ENCODE results near the gene SGTA.

GRCh38 chr19:2736550-2737190, 46.4 kb downstream of the SGTA start:
- TF ChIP-seq ZFP36L2 (CRISPR knock-in tag; IDR thresholded peaks at IDR 0.05), result no peak
- no peak for TF ChIP-seq ZNF790 (CRISPR knock-in tag; IDR thresholded peaks at IDR 0.05; ENCODE audit: borderline replicate concordance)
- TF ChIP-seq ZBTB7A (CRISPR knock-in tag; IDR thresholded peaks at IDR 0.05), result no peak
- no peak for TF ChIP-seq AGO1 (IDR thresholded peaks at IDR 0.05; ENCODE audit: low read depth, low read length, poor library complexity, severe bottlenecking)
- TF ChIP-seq GTF2F1 (IDR thresholded peaks at IDR 0.05; ENCODE audit: low read length), result no peak
- no peak for TF ChIP-seq KIAA2018 (CRISPR knock-in tag; IDR thresholded peaks at IDR 0.05; ENCODE audit: borderline replicate concordance)
- TF ChIP-seq CEBPB (IDR thresholded peaks at IDR 0.05; ENCODE audit: borderline replicate concordance, low read depth, low read length), result peak; percentile 83
- no peak for TF ChIP-seq TAF1 (CRISPR knock-in tag; IDR thresholded peaks at IDR 0.05)
- TF ChIP-seq SIX4 (CRISPR knock-in tag; IDR thresholded peaks at IDR 0.05), result no peak
- TF ChIP-seq, protein P1, sequence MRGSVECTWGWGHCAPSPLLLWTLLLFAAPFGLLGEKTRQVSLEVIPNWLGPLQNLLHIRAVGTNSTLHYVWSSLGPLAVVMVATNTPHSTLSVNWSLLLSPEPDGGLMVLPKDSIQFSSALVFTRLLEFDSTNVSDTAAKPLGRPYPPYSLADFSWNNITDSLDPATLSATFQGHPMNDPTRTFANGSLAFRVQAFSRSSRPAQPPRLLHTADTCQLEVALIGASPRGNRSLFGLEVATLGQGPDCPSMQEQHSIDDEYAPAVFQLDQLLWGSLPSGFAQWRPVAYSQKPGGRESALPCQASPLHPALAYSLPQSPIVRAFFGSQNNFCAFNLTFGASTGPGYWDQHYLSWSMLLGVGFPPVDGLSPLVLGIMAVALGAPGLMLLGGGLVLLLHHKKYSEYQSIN (CRISPR knock-in tag; IDR thresholded peaks at IDR 0.05; ENCODE audit: borderline replicate concordance), result no peak
- no peak for TF ChIP-seq POLR2A (IDR thresholded peaks at IDR 0.05; ENCODE audit: insufficient read depth in 1 of 2, low read depth in 2 of 2, low read length in 2 of 2)
- TF ChIP-seq ZNF768 (CRISPR knock-in tag; IDR thresholded peaks at IDR 0.05), result peak; percentile 80
- no peak for TF ChIP-seq ZSCAN29 (CRISPR knock-in tag; conservative IDR thresholded peaks at IDR 0.05)

Measured in HepG2 (cell line).